Prostate gland (tissue), 2 donors: ENCODE measurements around the gene CACNG6. TPM values are rescaled to one million over a fixed set of nuclear protein-coding genes. Genes with fewer than 3 reads are reported as not detected.

Source experiments
- DNase-seq: peaks from one replicate; pipeline ENCODE4 v3.0.0-alpha.2; 2019; ENCODE audit warnings: low spot score
- H3K27ac ChIP-seq, 2 donors: fragments of 200-600 bp; sonication (generic); 2 replicates each; pipeline ENCODE4 v1.5.1; 2017 to 2019
- H3K27me3 ChIP-seq: fragments of 200-600 bp; sonication (generic); replicated peaks from 2 replicates; pipeline ENCODE4 v1.5.1; 2019; ENCODE audit not compliant: insufficient read depth
- H3K36me3 ChIP-seq, 2 donors: fragments of 200-600 bp; sonication (generic); 1 replicate in 1 of 2; 2 replicates in 1 of 2; pipeline versions ENCODE4 v1.5.1 to v1.8.1; 2017 to 2019
- H3K4me1 ChIP-seq: fragments of 200-600 bp; sonication (generic); replicated peaks from 2 replicates; pipeline ENCODE4 v1.5.1; 2019
- H3K4me3 ChIP-seq, 2 donors: fragments of 200-600 bp; sonication (generic); 2 replicates each; pipeline ENCODE4 v1.5.1; 2017 to 2019
- H3K9me3 ChIP-seq: fragments of 200-600 bp; sonication (generic); 2 replicates; pipeline ENCODE4 v1.5.1; 2017
- POLR2A ChIP-seq: fragments of 450-650 bp; IDR thresholded peaks from one replicate; pipeline ENCODE4 v1.6.1; 2016; ENCODE audit warnings: antibody characterized with exemption, mild to moderate bottlenecking
- POLR2AphosphoS5 ChIP-seq: sonication (generic); formaldehyde crosslinking; IDR thresholded peaks from one replicate; pipeline ENCODE4 v1.6.1; 2017; ENCODE audit warnings: antibody characterized with exemption
- WGBS: methylation state at CpG from one replicate; pipeline ENCODE4 v1.1.5; 2018; 5-methylcytosine and 5-hydroxymethylcytosine counted together
- intact Hi-C: fragments of 100-400 bp; cut with DNase I; formaldehyde crosslinking; loops from one replicate; pipeline ENCODE4 v1.14.2; 2022
- total RNA-seq, 2 donors: library from RNA; depleted of rRNA; stranded (reverse); fragments of >200 nt; gene quantifications; one replicate each; pipeline ENCODE4 v1.1.0, GENCODE V29; 2016
- TF ChIP-seq, protein P1 (sequence below), 4 experiments: fragments of 200-600 bp in 2 of 4; fragments of 450-650 bp in 2 of 4; sonication (generic) in 2 of 4; IDR thresholded peaks; 1 replicate in 3 of 4; 2 replicates in 1 of 4; pipeline ENCODE4 v1.5.1; 2016 to 2019; ENCODE audit warnings: antibody characterized with exemption in 4 of 4, mild to moderate bottlenecking in 2 of 4, moderate library complexity in 2 of 4

The CACNG6 gene
- total RNA-seq, 2 donors from 2014 or later, result 2.3 TPM; not detected in 1

DNA sequence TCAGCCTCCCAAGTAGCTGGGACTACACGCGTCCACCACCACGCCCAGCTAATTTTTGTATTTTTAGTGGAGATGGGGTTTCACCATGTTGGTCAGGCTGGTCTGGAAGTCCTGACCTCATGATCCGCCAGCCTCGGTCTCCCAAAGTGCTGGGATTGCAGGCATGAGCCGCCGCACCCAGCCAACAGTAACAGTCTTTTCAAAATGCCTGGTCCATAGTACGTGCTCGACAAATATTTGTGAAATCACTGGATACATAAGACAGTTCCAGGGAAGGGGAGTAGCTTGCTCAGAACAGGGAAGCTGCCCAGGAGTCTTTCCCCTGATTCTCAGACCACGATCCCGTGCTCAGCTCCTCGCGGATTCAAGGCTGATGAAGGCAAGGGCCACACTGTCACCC lies 30.5 kb downstream of the CACNG6 start:
- WGBS, result 84% methylated on average over 13 of the region's 13 CpGs
- H3K27me3 ChIP-seq, result no peaks in the 10 kb centered on the region

DNA sequence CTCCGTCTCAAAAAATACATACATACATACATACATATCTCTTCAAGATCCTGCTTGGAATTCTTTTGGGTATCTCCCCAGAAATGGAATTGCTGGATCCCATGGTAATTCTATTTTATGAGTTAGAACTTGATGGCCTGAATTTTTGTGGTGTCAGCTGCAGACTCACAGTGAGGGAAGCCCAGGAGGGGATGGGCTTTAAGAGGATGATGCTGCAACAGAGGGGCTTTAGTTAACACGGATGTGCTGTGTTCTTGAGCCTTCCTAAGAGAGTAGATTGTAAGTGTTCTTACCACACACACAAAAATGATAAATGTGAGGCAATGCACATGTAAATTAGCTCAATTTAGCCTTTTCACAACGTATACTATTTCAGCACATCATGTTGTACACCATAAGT lies 31.8 kb downstream of the CACNG6 start:
- no peak for DNase-seq
- Histone ChIP-seq H3K36me3 (no peaks in the 10 kb centered on the region), H3K4me1 (no peaks in the 10 kb centered on the region), H3K9me3 (no peaks in the 10 kb centered on the region), H3K27ac (no peak overlapping the region), H3K27me3 (no peaks in the 10 kb centered on the region), H3K4me3 (no peak overlapping the region)
- intact Hi-C loops, result loop anchor here (2.0 to 5.0 kb wide), 2 partner anchors 116 to 180 kb away; partner anchors contain the start of gene CACNG7
- 54% methylated on average over 3 of the region's 3 CpGs for WGBS
- TF ChIP-seq POLR2AphosphoS5, result no peak
- no peak for TF ChIP-seq POLR2A
- TF ChIP-seq, protein P1, sequence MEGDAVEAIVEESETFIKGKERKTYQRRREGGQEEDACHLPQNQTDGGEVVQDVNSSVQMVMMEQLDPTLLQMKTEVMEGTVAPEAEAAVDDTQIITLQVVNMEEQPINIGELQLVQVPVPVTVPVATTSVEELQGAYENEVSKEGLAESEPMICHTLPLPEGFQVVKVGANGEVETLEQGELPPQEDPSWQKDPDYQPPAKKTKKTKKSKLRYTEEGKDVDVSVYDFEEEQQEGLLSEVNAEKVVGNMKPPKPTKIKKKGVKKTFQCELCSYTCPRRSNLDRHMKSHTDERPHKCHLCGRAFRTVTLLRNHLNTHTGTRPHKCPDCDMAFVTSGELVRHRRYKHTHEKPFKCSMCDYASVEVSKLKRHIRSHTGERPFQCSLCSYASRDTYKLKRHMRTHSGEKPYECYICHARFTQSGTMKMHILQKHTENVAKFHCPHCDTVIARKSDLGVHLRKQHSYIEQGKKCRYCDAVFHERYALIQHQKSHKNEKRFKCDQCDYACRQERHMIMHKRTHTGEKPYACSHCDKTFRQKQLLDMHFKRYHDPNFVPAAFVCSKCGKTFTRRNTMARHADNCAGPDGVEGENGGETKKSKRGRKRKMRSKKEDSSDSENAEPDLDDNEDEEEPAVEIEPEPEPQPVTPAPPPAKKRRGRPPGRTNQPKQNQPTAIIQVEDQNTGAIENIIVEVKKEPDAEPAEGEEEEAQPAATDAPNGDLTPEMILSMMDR (IDR thresholded peaks at IDR 0.05), result no peak

More for the DNA sequence above, 30.5 kb downstream of the CACNG6 start:
- H3K4me3 ChIP-seq, result no peak overlapping the region
- DNase-seq, result no peak
- no peaks in the 10 kb centered on the region for H3K9me3 ChIP-seq
- no peaks in the 10 kb centered on the region for H3K36me3 ChIP-seq
- TF ChIP-seq, protein P1 (IDR thresholded peaks at IDR 0.05), result no peak
- TF ChIP-seq POLR2A (no peak), POLR2AphosphoS5 (no peak)
- no peaks in the 10 kb centered on the region for H3K4me1 ChIP-seq
- no peak overlapping the region for H3K27ac ChIP-seq
- intact Hi-C loops, result loop anchor here (2.0 to 5.0 kb wide), 2 partner anchors 115 to 179 kb away; partner anchors contain the start of gene CACNG7

DNA sequence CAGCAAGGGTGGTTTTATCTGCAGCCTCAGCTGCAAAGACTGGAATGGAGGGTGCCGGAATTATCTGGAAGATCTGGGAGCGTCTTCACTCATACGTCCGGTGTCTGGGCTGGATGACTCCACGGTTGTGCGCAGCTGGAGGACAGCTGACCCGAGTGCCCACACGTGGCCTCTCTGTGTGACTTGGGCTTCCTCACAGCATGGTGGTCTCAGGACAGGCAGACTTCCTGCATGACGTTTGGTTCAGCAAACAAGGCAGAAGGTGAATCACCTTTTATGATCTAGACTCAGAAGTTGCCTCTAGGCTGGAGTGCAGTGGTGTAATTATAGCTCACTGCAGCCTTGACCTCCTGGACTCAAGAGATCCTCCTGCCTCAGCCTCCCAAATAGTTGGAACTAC lies 33.2 kb downstream of the CACNG6 start:
- Histone ChIP-seq H3K4me1 (no peaks in the 10 kb centered on the region), H3K27ac (no peak overlapping the region), H3K4me3 (no peak overlapping the region), H3K36me3 (no peaks in the 10 kb centered on the region), H3K9me3 (no peaks in the 10 kb centered on the region), H3K27me3 (no peaks in the 10 kb centered on the region)
- intact Hi-C loops, result loop anchor here (5.0 kb wide), 1 partner anchor 117 kb away; the partner anchor contains the start of gene CACNG7
- WGBS, result 81% methylated on average over 9 of the region's 9 CpGs
- DNase-seq, result no peak
- no peak for TF ChIP-seq POLR2AphosphoS5

DNA sequence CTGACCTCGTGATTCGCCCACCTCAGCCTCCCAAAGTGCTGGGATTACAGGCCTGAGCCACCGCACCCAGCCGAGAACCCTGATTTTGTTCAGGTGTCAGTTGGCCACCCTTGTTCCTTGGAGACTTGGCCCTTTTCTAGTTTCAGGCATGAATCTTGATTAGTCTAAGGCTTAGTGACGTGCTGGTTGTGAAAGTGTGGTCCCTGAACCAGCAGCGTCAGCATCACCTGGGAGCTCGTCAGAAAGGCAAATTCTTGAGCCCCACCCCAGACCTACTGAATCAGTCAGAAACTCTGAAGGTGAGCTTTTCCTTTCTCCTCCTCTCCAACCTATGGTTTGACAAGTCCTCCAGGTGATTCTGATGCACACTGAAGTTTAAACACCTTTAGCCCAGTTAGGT lies 35.2 kb downstream of the CACNG6 start:
- TF ChIP-seq, protein P1 (IDR thresholded peaks at IDR 0.05), result no peak
- TF ChIP-seq POLR2AphosphoS5, result no peak
- no peak for TF ChIP-seq POLR2A
- Histone ChIP-seq H3K27ac (no peak overlapping the region), H3K27me3 (peaks cover 2% of the 10 kb centered on the region), H3K36me3 (no peaks in the 10 kb centered on the region), H3K4me1 (no peaks in the 10 kb centered on the region), H3K9me3 (no peaks in the 10 kb centered on the region), H3K4me3 (no peak overlapping the region)
- WGBS, result 60% methylated on average over 7 of the region's 7 CpGs
- intact Hi-C loops, result no loop called here
- no peak for DNase-seq

DNA sequence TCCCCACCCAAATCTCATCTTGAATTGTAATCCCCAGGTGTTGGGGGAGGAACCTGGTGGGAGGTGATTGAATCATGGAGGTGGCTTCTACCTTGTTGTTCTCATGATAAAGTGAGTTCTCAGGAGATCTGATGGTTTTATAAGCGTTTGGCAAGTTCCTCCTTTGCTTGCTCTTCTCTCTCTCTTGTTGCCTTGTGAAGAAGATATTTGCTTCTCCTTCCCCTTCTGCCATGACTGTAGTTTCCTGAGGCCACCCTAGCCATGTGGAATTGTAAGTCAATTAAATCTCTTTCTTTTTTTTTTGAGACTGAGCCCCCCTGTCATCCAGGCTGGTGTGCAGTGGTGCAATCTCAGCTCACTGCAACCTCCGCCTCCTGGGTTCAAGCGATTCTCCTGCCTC lies 37.9 kb downstream of the CACNG6 start:
- H3K27ac ChIP-seq, result no peak overlapping the region
- peaks cover 2% of the 10 kb centered on the region for H3K27me3 ChIP-seq
- no peaks in the 10 kb centered on the region for H3K4me1 ChIP-seq
- DNase-seq, result no peak
- 79% methylated on average over 3 of the region's 3 CpGs for WGBS
- intact Hi-C loops, result no loop called here
- no peak overlapping the region for H3K4me3 ChIP-seq
- no peaks in the 10 kb centered on the region for H3K9me3 ChIP-seq
- TF ChIP-seq POLR2A (no peak), POLR2AphosphoS5 (no peak)
- TF ChIP-seq, protein P1 (IDR thresholded peaks at IDR 0.05), result no peak
- H3K36me3 ChIP-seq, result no peaks in the 10 kb centered on the region
